ENCODE data around the gene TRPC4AP.

Gene TRPC4AP

DNA sequence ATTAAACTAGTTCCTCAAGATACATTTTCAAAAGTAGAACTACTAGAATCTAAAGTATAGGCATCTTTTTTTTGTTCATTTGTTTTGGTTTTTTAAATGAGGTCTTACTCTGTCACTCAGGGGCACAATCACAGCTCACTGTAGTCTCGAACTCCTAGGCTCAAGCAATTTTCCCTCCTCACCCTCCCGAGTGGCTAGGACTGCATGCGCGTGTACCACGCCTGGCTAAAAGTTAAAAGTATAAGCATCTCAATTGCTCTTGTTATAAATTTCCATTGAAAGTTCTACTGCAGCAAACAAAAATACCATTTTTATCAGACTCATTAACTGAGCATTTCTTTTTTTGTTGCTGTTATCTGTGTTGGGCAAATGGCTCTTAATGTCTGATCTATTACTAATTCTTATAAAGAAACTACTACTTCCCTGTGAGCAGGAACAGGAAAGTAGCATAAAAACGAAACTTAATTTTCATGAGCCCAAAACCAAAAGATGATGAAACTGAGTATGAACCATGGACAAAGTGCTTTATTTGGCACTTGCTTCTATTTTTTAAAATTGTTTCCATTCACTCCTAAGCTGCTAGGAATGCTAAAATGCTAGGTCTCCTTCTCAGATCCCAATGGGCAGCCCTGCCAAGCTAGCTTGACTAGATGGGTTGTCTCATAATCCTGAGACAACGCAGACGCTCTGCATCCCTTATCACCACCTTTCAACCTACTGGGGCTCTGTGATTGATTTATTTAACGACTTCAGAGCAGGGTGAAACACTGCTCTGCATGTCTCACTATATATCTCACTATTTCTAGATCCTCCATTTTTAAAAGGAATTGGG, 36.9 kb downstream of the TRPC4AP start:
- DNase-seq, result peak; percentile 35

DNA sequence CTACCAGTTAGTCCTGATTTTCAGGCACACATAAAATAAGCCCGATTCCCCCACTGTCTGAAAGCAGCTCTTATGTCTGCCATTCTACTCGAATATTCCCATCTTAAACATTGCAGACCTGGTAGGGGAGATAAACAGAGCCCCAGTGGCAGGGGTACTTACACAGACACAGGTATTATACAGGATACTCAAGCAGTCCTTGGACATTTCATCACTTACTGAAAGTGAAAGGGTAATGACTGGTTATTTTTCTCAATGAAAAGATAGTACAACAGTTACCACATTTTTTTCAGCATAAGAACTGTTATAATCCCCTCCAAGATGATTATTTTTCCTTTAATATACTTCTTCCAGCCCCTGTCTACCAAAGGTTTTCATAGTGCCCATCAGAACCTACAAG, 37.8 kb downstream of the TRPC4AP start:
- DNase-seq, result no peak

GRCh38 chr20:35052616-35053015, 40.0 kb downstream of the TRPC4AP start:
- peak; percentile 42 for DNase-seq

GRCh38 chr20:35049776-35050352, 42.7 kb downstream of the TRPC4AP start:
- DNase-seq, result no peak

GRCh38 chr20:35048739-35049138, 43.9 kb downstream of the TRPC4AP start:
- DNase-seq, result no peak

GRCh38 chr20:35042268-35042667, 50.3 kb downstream of the TRPC4AP start:
- DNase-seq, result no peak

- DNase-seq, result no peak
Observed at GRCh38 chr20:35040646-35041045, 52.0 kb downstream of the TRPC4AP start.

DNA sequence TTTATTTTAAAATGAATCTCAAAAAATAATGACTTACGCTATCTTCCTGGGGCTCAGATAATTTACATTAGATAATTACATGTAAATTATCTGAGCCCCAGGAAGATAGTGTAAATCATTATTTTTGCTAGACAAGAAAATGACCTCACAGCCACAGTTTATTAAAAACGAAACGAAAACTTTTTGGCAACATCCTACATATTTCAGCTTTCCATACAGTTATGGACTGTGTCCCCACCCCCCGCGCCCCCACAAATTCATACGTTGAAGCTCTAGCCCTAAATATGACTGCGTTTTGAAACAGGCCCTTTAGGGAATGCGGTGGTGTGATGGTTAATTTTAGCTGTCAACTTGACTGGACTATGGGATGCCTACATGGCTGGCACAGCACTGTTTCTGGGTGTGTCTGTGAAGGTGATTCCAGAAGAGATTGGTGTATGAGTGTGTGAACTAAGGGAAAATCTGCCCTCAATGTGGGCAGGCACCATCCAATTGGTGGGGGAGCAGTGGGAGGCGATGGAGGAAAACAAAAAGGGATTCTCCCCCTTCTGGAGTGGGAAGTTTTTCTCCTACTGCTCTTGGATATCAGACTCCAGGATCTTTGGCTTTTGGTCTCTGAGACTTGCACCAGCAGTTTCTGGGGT, 52.6 kb downstream of the TRPC4AP start:
- no peak for DNase-seq

GRCh38 chr20:35039146-35039545, 53.5 kb downstream of the TRPC4AP start:
- no peak for DNase-seq

GRCh38 chr20:35034145-35034544, 58.5 kb downstream of the TRPC4AP start:
- no peak for DNase-seq

DNA sequence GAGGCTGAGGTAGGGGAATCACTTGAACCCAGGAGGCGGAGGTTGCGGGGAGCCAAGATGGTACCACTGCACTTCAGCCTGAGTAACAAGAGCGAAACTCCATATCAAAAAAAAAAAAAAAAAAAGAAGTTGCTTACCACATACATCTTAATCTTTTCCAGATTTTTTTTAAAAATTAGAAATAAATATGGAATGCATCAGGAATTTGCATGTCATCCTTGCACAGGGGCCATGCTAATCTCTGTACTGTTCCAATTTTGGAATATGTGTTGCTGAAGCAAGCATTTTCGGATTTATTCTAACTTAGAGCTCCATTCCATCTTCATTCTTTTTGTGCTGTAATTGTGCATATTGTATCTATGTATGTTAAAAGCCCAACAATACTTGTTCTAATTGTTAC, 62.5 kb downstream of the TRPC4AP start:
- peak; percentile 11 for DNase-seq

DNA sequence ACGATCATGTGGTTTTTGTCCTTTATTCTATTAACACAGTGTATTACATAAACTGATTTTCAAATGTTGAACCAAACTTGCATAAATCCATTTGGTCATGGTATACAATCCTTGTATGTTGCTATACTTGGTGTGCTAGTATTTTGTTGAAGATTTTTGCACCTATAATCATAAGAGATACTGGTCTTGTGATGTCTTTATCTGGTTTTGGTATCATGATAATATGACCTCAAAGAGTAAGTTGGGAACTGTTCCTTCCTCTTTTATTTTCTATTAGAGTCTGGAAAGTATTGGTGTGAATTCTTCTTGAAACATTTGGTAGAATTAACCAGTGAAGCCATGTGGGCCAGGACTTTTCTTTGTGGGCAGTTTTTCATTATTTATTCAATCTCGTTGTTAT, 65.3 kb downstream of the TRPC4AP start:
- DNase-seq, result no peak

DNA sequence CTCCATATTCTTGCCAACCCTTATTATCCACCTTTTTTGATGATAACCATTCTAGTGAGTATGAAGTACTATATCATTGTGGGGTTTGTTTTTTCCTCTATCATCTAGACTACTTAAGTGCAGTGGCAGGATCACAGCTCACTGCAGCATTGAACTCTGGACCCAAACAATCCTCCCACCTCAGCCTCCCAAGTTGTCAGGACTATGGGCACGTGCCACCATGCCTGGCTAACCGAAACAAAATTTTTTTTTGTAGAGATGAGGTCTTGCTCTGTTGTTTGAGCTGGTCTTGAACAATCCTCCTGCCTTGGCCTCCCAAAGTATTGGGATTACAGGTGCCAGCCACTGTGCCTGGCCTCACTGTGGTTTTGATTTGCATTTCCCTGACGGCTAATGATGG, 67.5 kb downstream of the TRPC4AP start:
- no peak for DNase-seq

- no peak for DNase-seq
Observed at GRCh38 chr20:35023624-35024023, 69.0 kb downstream of the TRPC4AP start.

DNA sequence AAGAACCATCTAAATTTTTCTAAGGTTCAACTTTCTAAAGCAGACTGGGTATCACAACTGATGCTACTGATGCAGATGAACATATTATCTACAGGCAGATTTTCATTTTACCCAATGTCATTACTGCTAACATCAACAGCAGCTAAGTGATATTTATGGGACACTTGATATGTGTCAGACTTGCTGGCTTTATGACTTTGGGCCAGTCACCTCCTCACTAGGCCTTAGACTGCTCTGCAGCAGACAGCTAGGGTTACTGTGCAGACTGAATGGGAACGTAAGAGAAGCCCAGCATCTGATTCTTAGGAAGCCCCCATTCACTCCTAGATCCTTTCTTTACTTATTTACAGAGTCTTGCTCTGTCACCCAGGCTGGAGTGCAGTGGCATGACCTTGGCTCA, 70.8 kb downstream of the TRPC4AP start:
- no peak for DNase-seq

DNA sequence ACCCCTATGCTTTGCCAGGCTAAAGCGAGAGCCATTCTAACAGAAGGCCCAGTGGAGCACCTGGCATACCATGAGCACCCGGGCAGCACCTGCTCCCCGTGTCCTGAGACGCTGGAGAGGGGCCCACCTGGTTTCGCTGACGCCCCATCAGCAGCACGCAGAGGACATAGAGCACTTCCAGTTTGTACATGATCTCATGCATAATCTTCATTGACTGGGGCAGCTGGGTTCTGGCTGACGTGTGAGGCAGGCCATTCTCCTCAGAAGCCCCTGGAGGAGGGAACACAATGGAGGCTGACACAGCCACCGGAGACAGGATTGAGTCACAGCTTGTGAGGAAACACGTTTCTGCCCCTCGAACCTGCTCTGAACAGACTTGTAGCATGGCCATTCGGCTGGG, 71.5 kb downstream of the TRPC4AP start:
- DNase-seq, result no peak

DNA sequence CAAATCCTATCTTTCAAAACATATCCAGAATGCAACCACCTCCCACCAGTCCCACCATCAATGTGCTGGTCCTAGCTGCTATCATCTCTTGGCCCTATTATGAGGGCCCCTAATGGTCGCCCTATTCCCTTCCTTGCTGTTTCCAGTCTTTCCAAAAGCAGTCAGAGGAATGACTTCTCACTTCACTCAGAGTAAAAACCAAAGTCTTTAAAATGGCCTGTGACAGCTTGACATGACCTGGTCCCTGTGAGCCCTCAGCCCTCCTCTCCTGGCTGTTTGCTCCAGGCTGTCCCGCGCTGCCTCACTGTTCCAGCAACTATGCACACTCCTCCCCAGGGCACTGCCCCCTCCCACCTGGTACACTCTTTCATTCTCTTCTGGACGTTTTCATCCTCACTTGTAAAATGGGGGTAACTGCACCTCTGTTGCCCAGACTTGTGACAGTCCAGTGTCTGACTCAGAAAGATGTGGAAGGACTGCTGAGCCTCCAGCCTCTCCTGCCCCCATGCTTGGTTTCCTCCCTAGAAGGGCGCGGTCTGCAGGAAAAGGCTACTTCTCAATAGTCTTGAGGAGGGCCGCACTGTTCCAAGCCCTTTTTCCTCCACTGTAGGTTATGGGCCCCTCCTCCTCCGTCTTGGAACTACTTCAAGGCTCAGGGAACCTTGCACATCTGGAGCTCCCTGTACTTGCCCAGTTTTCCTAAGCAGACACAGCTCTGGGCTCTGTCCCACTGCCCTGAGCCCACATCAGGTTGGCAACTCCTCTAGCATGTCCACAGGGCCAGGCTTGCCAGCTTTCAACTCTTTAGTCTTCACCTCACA, 72.3 kb downstream of the TRPC4AP start:
- no peak for DNase-seq

DNA sequence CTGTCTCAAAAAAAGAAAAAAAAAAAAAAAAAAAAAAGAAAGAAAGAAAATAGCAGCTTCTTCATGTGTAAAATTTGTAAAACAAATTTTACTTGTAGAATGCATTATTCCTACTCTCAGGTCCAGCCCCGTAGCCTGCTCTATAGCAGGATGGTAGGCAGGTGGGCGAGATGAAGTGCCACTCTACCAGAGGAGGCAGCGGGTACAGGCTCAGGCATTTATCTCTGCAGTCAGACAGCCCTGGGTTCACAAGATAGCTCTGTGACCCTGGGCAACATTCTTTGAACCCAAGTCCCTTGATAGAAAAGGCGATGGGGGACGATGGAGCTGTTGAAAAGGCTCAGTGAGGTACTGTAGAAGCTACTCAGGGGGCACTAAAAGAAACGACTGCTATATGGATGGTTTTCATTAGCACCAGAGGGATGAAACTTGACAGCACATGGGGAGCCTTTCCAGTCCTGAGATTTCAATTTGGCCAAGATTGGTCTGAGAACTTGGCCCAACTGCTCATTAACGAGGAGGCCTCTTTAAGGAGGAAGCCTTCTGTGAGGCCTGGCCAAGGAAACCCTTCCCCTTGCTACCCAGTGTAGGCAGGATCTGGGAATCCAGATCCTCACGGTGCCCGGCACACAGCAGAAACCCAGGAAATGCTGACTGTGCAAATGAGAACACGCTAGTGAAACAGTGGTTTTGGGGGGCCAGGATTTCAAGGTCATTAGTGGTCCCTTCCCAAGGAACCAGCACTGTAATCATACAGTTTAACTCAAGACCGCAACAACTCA, 73.8 kb downstream of the TRPC4AP start:
- no peak for DNase-seq

DNA sequence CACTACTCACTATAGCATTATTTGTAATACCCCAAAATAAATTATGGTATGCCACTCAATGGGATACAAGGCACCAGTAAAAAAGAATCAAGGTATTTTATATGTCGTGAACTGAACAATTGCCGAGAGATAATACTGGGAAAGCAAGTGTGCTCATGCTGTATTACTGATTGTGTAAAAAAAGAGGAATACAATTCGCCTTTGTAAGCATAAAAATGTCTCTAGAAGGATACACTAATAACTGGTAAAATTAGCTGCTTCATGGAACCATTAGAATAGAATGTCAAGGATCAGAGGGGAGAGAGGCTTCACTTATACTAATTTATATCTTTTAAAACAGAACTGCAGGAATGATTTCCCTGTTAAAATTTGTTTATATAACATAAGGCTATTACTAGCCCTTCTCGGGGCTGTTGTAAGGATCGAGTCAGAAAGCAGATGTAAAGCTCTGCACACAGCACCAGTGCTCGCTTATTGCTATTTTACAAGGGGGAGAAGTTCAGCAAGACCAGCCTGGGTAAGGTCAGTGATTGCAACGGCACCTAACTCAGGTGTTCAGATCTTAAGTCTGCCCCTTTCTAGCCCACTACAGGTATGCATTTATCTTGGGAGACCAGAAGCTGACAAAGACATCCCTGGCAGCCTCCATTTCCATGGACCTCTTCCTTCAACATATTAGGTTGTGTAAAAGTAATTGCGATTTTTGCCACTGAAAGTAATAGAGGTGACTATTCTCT, 75.3 kb downstream of the TRPC4AP start:
- no peak for DNase-seq

DNA sequence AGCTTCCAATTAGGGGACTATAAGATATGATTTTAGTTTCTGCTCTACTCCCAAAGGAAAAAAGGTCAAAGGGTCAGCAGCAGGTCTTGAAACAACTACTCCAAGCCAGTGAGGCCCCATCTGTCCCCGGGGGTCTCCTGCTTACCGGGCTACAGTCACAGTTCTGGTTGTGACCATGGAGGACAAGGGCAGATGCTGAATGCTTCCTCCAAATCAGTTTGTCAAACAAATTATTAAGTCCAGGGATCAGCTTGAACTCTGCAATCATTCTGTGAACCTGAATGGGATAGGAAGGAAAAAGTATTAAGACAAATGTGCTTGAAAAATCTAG, 76.8 kb downstream of the TRPC4AP start:
- DNase-seq, result no peak

DNA sequence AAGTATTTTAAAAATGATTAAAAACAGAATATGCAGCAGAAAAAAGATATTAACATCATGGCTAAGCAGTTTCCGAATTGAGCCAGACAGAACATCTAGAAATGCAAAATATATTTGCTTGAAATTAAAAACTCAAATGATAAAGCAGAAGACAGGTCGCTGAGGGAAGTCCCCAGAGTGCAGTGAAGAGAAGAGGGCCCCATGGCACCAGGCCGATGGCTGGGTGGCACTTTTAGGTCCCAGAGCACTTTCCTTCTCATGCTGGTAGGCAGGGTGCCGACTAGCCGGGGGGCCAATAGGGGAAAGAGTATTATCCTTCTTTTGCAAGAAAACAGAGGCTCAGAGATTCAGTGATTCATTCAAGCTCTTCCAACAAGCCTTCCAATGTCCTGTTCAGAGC, 78.1 kb downstream of the TRPC4AP start:
- no peak for DNase-seq

Measured in fibroblast of skin of abdomen (primary cell).